Testis (tissue), 3 donors: ENCODE measurements around the gene LTB4R2. TPM values are rescaled to one million over a fixed set of nuclear protein-coding genes. Genes with fewer than 3 reads are reported as not detected.
A peak's percentile ranks its signal among the peaks of the same experiment; 100 is the strongest.

Experiments
- DNase-seq: peaks from one replicate; pipeline ENCODE4 v3.0.0-alpha.2; 2019
- H3K27ac ChIP-seq, 2 donors: fragments of 200-600 bp; sonication (generic); one replicate each; pipeline ENCODE4 v1.5.1; 2019
- H3K27me3 ChIP-seq: fragments of 200-600 bp; sonication (generic); one replicate; pipeline ENCODE4 v1.5.1; 2019
- H3K36me3 ChIP-seq: fragments of 200-600 bp; sonication (generic); one replicate; pipeline ENCODE4 v1.5.1; 2017; ENCODE audit warnings: low read depth; ENCODE audit errors: missing control alignments
- H3K4me1 ChIP-seq: fragments of 200-600 bp; sonication (generic); one replicate; pipeline ENCODE4 v1.5.1; 2019
- H3K4me3 ChIP-seq, 2 donors: fragments of 200-600 bp; sonication (generic); one replicate each; pipeline ENCODE4 v1.5.1; 2017 to 2019
- H3K9me3 ChIP-seq: fragments of 200-600 bp; sonication (generic); one replicate; pipeline ENCODE4 v1.5.1; 2017
- CTCF ChIP-seq, 3 experiments: fragments of 450-650 bp in 2 of 3; fragments of 200-600 bp in 1 of 3; sonication (generic) in 1 of 3; IDR thresholded peaks; one replicate each; pipeline ENCODE4 v1.5.1; 2016 to 2019; ENCODE audit warnings: antibody characterized with exemption in 3 of 3, mild to moderate bottlenecking in 2 of 3, moderate library complexity in 1 of 3
- POLR2A ChIP-seq: fragments of 450-650 bp; IDR thresholded peaks from one replicate; pipeline ENCODE4 v1.6.1; 2017; ENCODE audit warnings: antibody characterized with exemption, mild to moderate bottlenecking, moderate library complexity
- WGBS, 2 donors: methylation state at CpG; one replicate each; pipeline ENCODE4 v1.1.5; 2018; 5-methylcytosine and 5-hydroxymethylcytosine counted together
- intact Hi-C: fragments of 100-400 bp; cut with DNase I; formaldehyde crosslinking; loops from one replicate; pipeline ENCODE4 v1.15.1; 2023; ENCODE audit warnings: low total_unique reads
- polyA plus RNA-seq: library from polyadenylated mRNA; stranded (reverse); fragments of 350-450 nt; fragmentation: Illumina TruSeq; extraction: RNeasy Lipid Tissue Mini Kit (QIAGEN cat#74804); gene quantifications from one replicate; pipeline ENCODE4 v1.2.3, GENCODE V29; 2014; ENCODE audit warnings: low read depth, low replicate concordance; ENCODE audit not compliant: insufficient read depth
- total RNA-seq, 2 donors: library from RNA; depleted of rRNA; stranded (reverse); fragments of >200 nt; gene quantifications; one replicate each; pipeline ENCODE4 v1.2.3, GENCODE V29; 2016

LTB4R2 gene
- total and polyA plus RNA-seq, 3 donors from 2014 or later: 4.2 to 28.1 (median 23.4) TPM

- Histone ChIP-seq H3K27ac (no peak overlapping the region), H3K4me1 (peaks cover 21% of the 10 kb centered on the region), H3K4me3 (no peak overlapping the region), H3K9me3 (no peaks in the 10 kb centered on the region), H3K27me3 (no peaks in the 10 kb centered on the region), H3K36me3 (no peaks in the 10 kb centered on the region)
- TF ChIP-seq CTCF (IDR thresholded peaks at IDR 0.05) (no peak), POLR2A (no peak)
- intact Hi-C loops: loop anchor here (5.0 kb wide), 1 partner anchor 101 kb away; no protein-coding TSS in a partner anchor
- no peak for DNase-seq
- WGBS, 2 donors: 89 to 91% methylated on average over 6 to 10 of the region's 10 CpGs
Observed at GRCh38 chr14:24330973-24331674, 21.2 kb downstream of the LTB4R2 start.

GRCh38 chr14:24331731-24332267, 21.9 kb downstream of the LTB4R2 start:
- Histone ChIP-seq H3K4me3 (no peak overlapping the region), H3K27ac (no peak overlapping the region), H3K27me3 (no peaks in the 10 kb centered on the region), H3K36me3 (no peaks in the 10 kb centered on the region), H3K9me3 (no peaks in the 10 kb centered on the region), H3K4me1 (peaks cover 21% of the 10 kb centered on the region)
- no peak for DNase-seq
- intact Hi-C loops: loop anchor here (5.0 kb wide), 1 partner anchor 101 kb away; no protein-coding TSS in a partner anchor
- WGBS, 2 donors: 43 to 49% methylated on average over 13 to 22 of the region's 26 CpGs
- no peak for TF ChIP-seq POLR2A
- TF ChIP-seq CTCF (IDR thresholded peaks at IDR 0.05): no peak

GRCh38 chr14:24332268-24332993, 22.5 kb downstream of the LTB4R2 start:
- Histone ChIP-seq H3K36me3 (no peaks in the 10 kb centered on the region), H3K27ac (no peak overlapping the region), H3K4me1 (peaks cover 21% of the 10 kb centered on the region), H3K4me3 (no peak overlapping the region), H3K27me3 (no peaks in the 10 kb centered on the region), H3K9me3 (no peaks in the 10 kb centered on the region)
- intact Hi-C loops: loop anchor here (5.0 kb wide), 1 partner anchor 100 kb away; no protein-coding TSS in a partner anchor
- WGBS, 2 donors: 17 to 20% methylated on average over 28 to 56 of the region's 56 CpGs
- TF ChIP-seq POLR2A (no peak), CTCF (IDR thresholded peaks at IDR 0.05) (peak; percentile 49 to 78 (median 72))
- peak; percentile 79 for DNase-seq

- no peaks in the 10 kb centered on the region for H3K27me3 ChIP-seq
- H3K9me3 ChIP-seq: no peaks in the 10 kb centered on the region
- WGBS, 2 donors: 6 to 19% methylated on average over 9 to 56 of the region's 65 CpGs
- intact Hi-C loops: loop anchor here (5.0 kb wide), 1 partner anchor 98 kb away; no protein-coding TSS in a partner anchor
- peaks cover 21% of the 10 kb centered on the region for H3K4me1 ChIP-seq
- no peaks in the 10 kb centered on the region for H3K36me3 ChIP-seq
- no peak for DNase-seq
- peak within 1 kb of the TSS in 1 of 2 donors; percentile 11 for H3K27ac ChIP-seq
- peak within 1 kb of the TSS; percentile 32 to 34 for H3K4me3 ChIP-seq
- no peak for TF ChIP-seq CTCF (IDR thresholded peaks at IDR 0.05)
Observed at GRCh38 chr14:24334431-24335291, 24.7 kb downstream of the LTB4R2 start, which contains the start of gene ADCY4. Gene ADCY4 (minus strand): TSS chr14:24335071. CDS start chr14:24334652, 419 bp downstream.
